ENCODE measurements around the gene CARS1. TPM values are rescaled to one million over a fixed set of nuclear protein-coding genes. Genes with fewer than 3 reads are reported as not detected.

CARS1 gene
- total RNA-seq, 2 donors from 2014 or later: 43.2 to 56.2 TPM

- ATAC-seq (no peak), DNase-seq (no peak)
- intact Hi-C loops (cut with DNase I, micrococcal nuclease): no loop called here
Measured at GRCh38 chr11:3002351-3002861, 54.8 kb downstream of the CARS1 start.

GRCh38 chr11:3001496-3001895 lies 55.7 kb downstream of the CARS1 start:
- intact Hi-C loops (cut with DNase I, micrococcal nuclease): no loop called here
- no peak for DNase-seq
- ATAC-seq: no peak

- DNase-seq: peak; percentile 69
- peak; percentile 41 for ATAC-seq
- intact Hi-C loops (cut with DNase I, micrococcal nuclease): no loop called here
Measured at GRCh38 chr11:3000032-3000961, 56.9 kb downstream of the CARS1 start.

- intact Hi-C loops (cut with DNase I, micrococcal nuclease): no loop called here
- ATAC-seq (no peak), DNase-seq (peak in 1 of 2 donors; percentile 12)
Measured at GRCh38 chr11:2999464-2999998, 57.7 kb downstream of the CARS1 start.

- intact Hi-C loops (cut with DNase I, micrococcal nuclease): no loop called here
- ATAC-seq (peak; percentile 86), DNase-seq (peak; percentile 44 to 67)
Measured at GRCh38 chr11:2998073-2998850, 59.0 kb downstream of the CARS1 start.

DNA sequence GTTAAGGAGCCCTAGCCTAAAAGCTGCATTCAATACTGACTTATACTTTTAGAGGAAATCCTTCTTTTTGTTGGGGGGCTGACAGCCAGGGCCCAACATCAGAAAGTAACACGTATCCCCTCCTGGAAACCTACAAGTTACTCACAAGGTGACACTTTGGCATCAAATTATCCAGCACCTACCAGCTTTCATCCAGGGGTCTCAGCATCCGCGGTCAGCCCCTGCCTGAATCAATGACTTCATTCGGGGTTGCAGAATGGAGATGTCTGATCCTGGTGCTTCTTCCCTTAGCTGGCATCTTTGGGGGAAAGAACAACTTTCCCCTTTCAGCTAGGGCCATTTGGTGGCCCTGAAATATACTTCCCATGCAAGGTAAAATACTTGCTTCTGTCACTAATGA lies 59.8 kb downstream of the CARS1 start:
- DNase-seq (no peak), ATAC-seq (no peak)
- intact Hi-C loops (cut with DNase I, micrococcal nuclease): no loop called here

GRCh38 chr11:2996976-2997375 lies 60.2 kb downstream of the CARS1 start:
- intact Hi-C loops (cut with DNase I, micrococcal nuclease): no loop called here
- ATAC-seq (no peak), DNase-seq (no peak)

GRCh38 chr11:2995893-2996554 lies 61.2 kb downstream of the CARS1 start:
- ATAC-seq (no peak), DNase-seq (no peak)
- intact Hi-C loops (cut with DNase I, micrococcal nuclease): no loop called here

- ATAC-seq (no peak), DNase-seq (no peak)
- intact Hi-C loops (cut with DNase I, micrococcal nuclease): no loop called here
Measured at GRCh38 chr11:2995031-2995561, 62.1 kb downstream of the CARS1 start.

DNA sequence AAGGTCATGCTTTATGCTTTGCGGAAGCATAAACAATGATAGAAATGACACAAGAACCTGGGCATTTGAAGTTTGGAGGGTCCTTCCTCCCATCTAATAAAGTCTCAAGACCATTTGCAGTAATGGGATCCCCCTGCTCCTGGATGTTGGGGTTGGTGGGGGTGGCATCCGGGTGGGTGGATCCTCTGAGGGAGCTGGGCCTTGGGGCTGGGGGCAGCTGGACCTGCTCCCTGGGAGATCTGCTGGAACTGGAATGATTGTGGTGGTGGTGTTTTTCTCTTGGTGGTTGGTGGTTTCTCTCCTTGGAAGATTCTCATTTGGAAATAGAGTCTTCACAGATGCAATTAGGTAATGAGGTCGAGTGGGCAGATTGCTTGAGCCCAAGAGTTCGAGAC lies 62.9 kb downstream of the CARS1 start:
- DNase-seq (no peak), ATAC-seq (no peak)
- intact Hi-C loops (cut with DNase I, micrococcal nuclease): no loop called here

GRCh38 chr11:2992997-2993325 lies 64.3 kb downstream of the CARS1 start:
- intact Hi-C loops (cut with DNase I, micrococcal nuclease): no loop called here
- ATAC-seq: no peak
- DNase-seq: no peak

- peak; percentile 82 for ATAC-seq
- intact Hi-C loops (cut with DNase I, micrococcal nuclease): no loop called here
Measured at GRCh38 chr11:2992234-2992996, 64.8 kb downstream of the CARS1 start, which contains the start of gene NAP1L4. Gene NAP1L4, minus strand, starts transcription at chr11:2992329. Its CDS starts 13,109 bp downstream, at chr11:2979220.

DNA sequence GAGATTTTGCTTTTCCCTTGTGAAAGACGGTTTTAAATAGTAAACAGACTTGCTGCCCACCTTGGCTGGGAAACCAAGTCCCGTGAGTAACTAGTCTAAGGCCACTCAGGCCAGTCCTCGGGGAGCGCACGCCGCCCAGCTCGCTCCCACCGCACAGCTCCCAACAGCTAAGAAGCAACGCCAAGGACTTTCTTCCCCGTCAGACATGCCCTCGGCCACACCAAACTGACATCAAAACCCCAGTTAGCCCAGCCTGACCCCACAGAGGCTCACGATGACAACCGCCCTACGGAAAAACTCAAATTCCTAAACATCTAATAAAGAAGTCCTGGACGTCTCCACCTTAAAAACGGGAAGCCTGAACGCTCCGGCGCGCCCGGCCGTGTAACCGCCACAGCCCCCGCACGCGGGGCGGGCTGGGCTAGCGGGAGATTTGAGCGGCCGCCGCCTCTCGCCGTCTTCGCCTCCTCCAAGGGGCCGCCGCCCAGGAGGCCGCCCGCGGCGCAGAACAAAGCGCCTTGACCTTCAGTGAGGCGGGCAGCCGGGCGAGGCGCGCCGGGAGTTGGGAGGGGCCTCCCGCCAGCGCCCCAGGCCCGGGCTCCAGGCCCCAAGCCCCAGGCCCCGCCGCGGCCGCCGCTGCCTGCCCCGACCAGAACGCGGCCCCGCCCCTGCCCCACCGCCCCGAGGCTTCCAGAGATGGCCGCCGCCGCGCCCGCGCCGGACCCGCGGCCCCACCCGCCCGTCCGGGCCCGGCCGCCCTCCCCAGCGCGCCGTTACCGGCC lies 65.6 kb downstream of the CARS1 start:
- intact Hi-C loops (cut with DNase I, micrococcal nuclease): no loop called here
- DNase-seq: peak in 1 of 2 donors; percentile 46
- ATAC-seq: peak; percentile 62

More at GRCh38 chr11:2992234-2992996, 64.8 kb downstream of the CARS1 start, which contains the start of gene NAP1L4:
- DNase-seq: peak; percentile 97 to 98

GRCh38 chr11:2990617-2991451 lies 66.4 kb downstream of the CARS1 start:
- DNase-seq (peak in 1 of 2 donors; percentile 50), ATAC-seq (peak; percentile 36)
- intact Hi-C loops (cut with DNase I, micrococcal nuclease): no loop called here

- no peak for ATAC-seq
- intact Hi-C loops (cut with DNase I, micrococcal nuclease): no loop called here
- DNase-seq: no peak
Measured at GRCh38 chr11:2989551-2989950, 67.7 kb downstream of the CARS1 start.

- ATAC-seq: no peak
- intact Hi-C loops (cut with DNase I, micrococcal nuclease): no loop called here
- no peak for DNase-seq
Measured at GRCh38 chr11:2989006-2989405, 68.2 kb downstream of the CARS1 start.

Data from left colon (tissue), 2 donors.